H9 (cell line): ENCODE measurements around the gene SIGMAR1. TPM values are rescaled to one million over a fixed set of nuclear protein-coding genes. Genes with fewer than 3 reads are reported as not detected.

Source experiments
- DNase-seq: peaks from one replicate; pipeline ENCODE4 v3.0.0-alpha.2; 2017
- H2AFZ ChIP-seq: one replicate; pipeline ENCODE4 v1.6.1; 2013; ENCODE audit warnings: mild to moderate bottlenecking, low read length, control low read depth, moderate library complexity
- H2AK5ac ChIP-seq: 2 replicates; pipeline ENCODE4 v1.6.1; 2013; ENCODE audit warnings: low read length, control low read depth, mixed read lengths; ENCODE audit not compliant: insufficient read length
- H2BK120ac ChIP-seq: one replicate; pipeline ENCODE4 v1.6.1; 2013; ENCODE audit warnings: low read depth, mild to moderate bottlenecking, low read length, control low read depth, inconsistent platforms; ENCODE audit not compliant: poor library complexity, severe bottlenecking
- H2BK12ac ChIP-seq: 2 replicates; pipeline ENCODE4 v1.6.1; 2013; ENCODE audit warnings: low read length, control low read depth, mixed read lengths, low read depth; ENCODE audit not compliant: insufficient read length
- H2BK15ac ChIP-seq: 2 replicates; pipeline ENCODE4 v1.6.1; 2013; ENCODE audit warnings: low read depth, low read length, control low read depth
- H2BK20ac ChIP-seq: one replicate; pipeline ENCODE4 v1.6.1; 2013; ENCODE audit warnings: low read depth, mild to moderate bottlenecking, low read length, control low read depth, inconsistent platforms; ENCODE audit not compliant: poor library complexity, severe bottlenecking
- H2BK5ac ChIP-seq: 2 replicates; pipeline ENCODE4 v1.6.1; 2013; ENCODE audit warnings: low read length, control low read depth, mixed read lengths; ENCODE audit not compliant: insufficient read length
- H3K14ac ChIP-seq: 2 replicates; pipeline ENCODE4 v1.6.1; 2013; ENCODE audit warnings: low read length, control low read depth; ENCODE audit not compliant: insufficient read depth
- H3K18ac ChIP-seq: 2 replicates; pipeline ENCODE4 v1.6.1; 2013; ENCODE audit warnings: low read depth, mild to moderate bottlenecking, mixed read lengths, low read length, control low read depth; ENCODE audit not compliant: insufficient read length
- H3K23ac ChIP-seq: 2 replicates; pipeline ENCODE4 v1.6.1; 2013; ENCODE audit warnings: low read length, control low read depth, mixed read lengths, low read depth; ENCODE audit not compliant: insufficient read length
- H3K23me2 ChIP-seq: 2 replicates; pipeline ENCODE4 v1.6.1; 2013; ENCODE audit warnings: low read depth, mild to moderate bottlenecking, mixed read lengths, low read length, control low read depth; ENCODE audit not compliant: insufficient read length, poor library complexity, severe bottlenecking
- H3K27ac ChIP-seq: 2 replicates; pipeline ENCODE4 v1.5.1; 2013; ENCODE audit warnings: low read length, control low read depth, mixed read lengths, low read depth; ENCODE audit not compliant: insufficient read length
- H3K27me3 ChIP-seq: 2 replicates; pipeline ENCODE4 v1.6.1; 2013; ENCODE audit warnings: low read length, control low read depth, inconsistent platforms; ENCODE audit not compliant: insufficient read depth
- H3K4ac ChIP-seq: 2 replicates; pipeline ENCODE4 v1.6.1; 2013; ENCODE audit warnings: low read depth, mild to moderate bottlenecking, control low read depth, inconsistent platforms, low read length, moderate library complexity
- H3K4me1 ChIP-seq: 2 replicates; pipeline ENCODE4 v1.6.1; 2013; ENCODE audit warnings: low read length, control low read depth, inconsistent platforms; ENCODE audit not compliant: insufficient read depth
- H3K4me2 ChIP-seq: 2 replicates; pipeline ENCODE4 v1.6.1; 2013; ENCODE audit warnings: low read length, control low read depth, mixed read lengths; ENCODE audit not compliant: insufficient read length, insufficient read depth
- H3K56ac ChIP-seq: 2 replicates; pipeline ENCODE4 v1.6.1; 2013; ENCODE audit warnings: low read depth, mild to moderate bottlenecking, mixed read lengths, low read length, control low read depth; ENCODE audit not compliant: insufficient read length
- H3K79me1 ChIP-seq: 2 replicates; pipeline ENCODE4 v1.6.1; 2013; ENCODE audit warnings: low read depth, mild to moderate bottlenecking, moderate library complexity, low read length, control low read depth, inconsistent platforms; ENCODE audit not compliant: insufficient read depth, poor library complexity, severe bottlenecking
- H3K79me2 ChIP-seq: 2 replicates; pipeline ENCODE4 v1.6.1; 2013; ENCODE audit warnings: low read length, control low read depth, inconsistent platforms; ENCODE audit not compliant: insufficient read depth
- H3K9ac ChIP-seq: 2 replicates; pipeline ENCODE4 v1.6.1; 2013; ENCODE audit warnings: low read length, control low read depth, mixed read lengths; ENCODE audit not compliant: insufficient read length; ENCODE audit errors: extremely low read depth
- H3K9me3 ChIP-seq: one replicate; pipeline ENCODE4 v1.6.1; 2013; ENCODE audit warnings: low read depth, low read length, inconsistent platforms; ENCODE audit not compliant: control insufficient read depth
- H3T11ph ChIP-seq: one replicate; pipeline ENCODE4 v1.6.1; 2013; ENCODE audit warnings: mild to moderate bottlenecking, low read length, control low read depth, inconsistent platforms
- H4K20me1 ChIP-seq: one replicate; pipeline ENCODE4 v1.6.1; 2013; ENCODE audit not compliant: control insufficient read depth, insufficient read length, insufficient read depth
- H4K5ac ChIP-seq: 2 replicates; pipeline ENCODE4 v1.6.1; 2013; ENCODE audit warnings: low read depth, mild to moderate bottlenecking, mixed read lengths, low read length, control low read depth; ENCODE audit not compliant: insufficient read length
- H4K8ac ChIP-seq: replicated peaks from 2 replicates; pipeline ENCODE4 v1.6.1; 2013; ENCODE audit warnings: low read length, control low read depth, mixed read lengths, low read depth; ENCODE audit not compliant: insufficient read length
- H4K91ac ChIP-seq: 2 replicates; pipeline ENCODE4 v1.6.1; 2013; ENCODE audit warnings: low read depth, mild to moderate bottlenecking, moderate library complexity, mixed read lengths, low read length, control low read depth; ENCODE audit not compliant: insufficient read length
- H3K27ac Mint-ChIP-seq, 3 experiments: 2 replicates in 2 of 3; 3 replicates in 1 of 3; pipeline ENCODE4 v1.8.0; 2020 to 2021; ENCODE audit warnings: mixed read lengths in 3 of 3, mild to moderate bottlenecking in 1 of 3, moderate library complexity in 1 of 3
- H3K27me3 Mint-ChIP-seq: 2 replicates; pipeline ENCODE4 v1.8.0; 2021; ENCODE audit warnings: low read depth, mild to moderate bottlenecking, moderate library complexity, mixed read lengths
- H3K36me3 Mint-ChIP-seq, 3 experiments: 2 replicates in 2 of 3; 3 replicates in 1 of 3; pipeline ENCODE4 v1.8.0; 2020 to 2021; ENCODE audit warnings: low read depth in 3 of 3, mixed read lengths in 3 of 3; ENCODE audit not compliant: insufficient read depth in 1 of 3
- H3K4me1 Mint-ChIP-seq, 2 experiments: 2 replicates each; pipeline ENCODE4 v1.8.0; 2020; ENCODE audit warnings: mixed read lengths in 2 of 2
- H3K4me3 Mint-ChIP-seq, 2 experiments: 2 replicates in 1 of 2; 3 replicates in 1 of 2; pipeline ENCODE4 v1.8.0; 2020 to 2021; ENCODE audit warnings: mild to moderate bottlenecking in 2 of 2, mixed read lengths in 2 of 2, moderate library complexity in 1 of 2
- H3K9me3 Mint-ChIP-seq, 2 experiments: 2 replicates in 1 of 2; 3 replicates in 1 of 2; pipeline ENCODE4 v1.8.0; 2020; ENCODE audit warnings: mild to moderate bottlenecking in 2 of 2, mixed read lengths in 2 of 2, moderate library complexity in 1 of 2
- WGBS: extraction: QIAGEN DNeasy Blood & Tissue Kit; methylation state at CpG from one replicate; pipeline ENCODE4 v1.1.7; 2013; ENCODE audit warnings: missing lambda C conversion rate, low lambda C conversion rate, mixed read lengths; ENCODE audit not compliant: insufficient read length; ENCODE audit errors: extremely low coverage; 5-methylcytosine and 5-hydroxymethylcytosine counted together
- total RNA-seq: library from RNA; stranded (reverse); gene quantifications from 2 replicates; pipeline ENCODE4 v1.2.1, GENCODE V29; 2021
- TF ChIP-seq, protein P1 (sequence below): fragments of 200-600 bp; sonication (generic); conservative IDR thresholded peaks from 3 replicates; pipeline ENCODE4 v1.8.0; 2021; ENCODE audit warnings: antibody characterized with exemption, mild to moderate bottlenecking

SIGMAR1 gene
- total RNA-seq, 1 experiment from 2014 or later = 68.3 TPM

DNA sequence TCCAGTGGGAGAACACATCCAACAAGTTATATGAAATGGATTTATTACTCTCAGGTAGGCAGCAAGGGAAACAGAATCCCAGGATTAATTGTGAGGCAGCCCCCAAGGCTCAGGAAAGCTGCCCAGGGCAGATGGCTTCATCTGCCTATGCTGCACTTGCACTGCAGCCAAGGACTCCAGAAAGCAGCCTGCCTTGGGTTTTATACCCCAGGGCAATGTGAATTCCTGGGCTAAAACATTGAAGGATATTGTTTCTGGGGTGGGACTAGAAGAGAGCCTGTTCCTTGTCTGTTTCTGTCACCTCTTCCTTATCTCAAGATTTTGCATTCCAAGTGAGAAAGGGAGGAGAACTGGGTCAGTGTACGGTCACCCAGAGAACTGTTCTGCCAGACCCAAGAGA is 33.7 kb upstream of the SIGMAR1 start:
- no peaks in the 10 kb centered on the region for H3K9me3 ChIP-seq
- H4K8ac ChIP-seq = no peak overlapping the region
- no peak overlapping the region for H2BK12ac ChIP-seq
- no peaks in the 10 kb centered on the region for H3K79me2 ChIP-seq
- no peak overlapping the region for H3K56ac ChIP-seq
- no peak overlapping the region for H3K4me2 ChIP-seq
- no peak overlapping the region for H4K91ac ChIP-seq
- no peak overlapping the region; a peak in 1 of 7 replicates for H3K27ac Mint-ChIP-seq
- no peak overlapping the region for H3K18ac ChIP-seq
- H3T11ph ChIP-seq = no peak overlapping the region
- H3K27me3 ChIP-seq = no peaks in the 10 kb centered on the region
- H3K4me1 ChIP-seq = no peaks in the 10 kb centered on the region
- no peak overlapping the region for H3K4me3 Mint-ChIP-seq
- no peak overlapping the region for H4K5ac ChIP-seq
- no CpG with 5 or more reads among the region's 1 CpG for whole genome bisulfite sequencing
- no peak overlapping the region for H2AK5ac ChIP-seq
- H3K27me3 Mint-ChIP-seq = peaks cover 10% of the 10 kb centered on the region
- DNase-seq = no peak
- H3K9me3 Mint-ChIP-seq = peaks cover 10 to 13% of the 10 kb centered on the region in 2 experiments
- no peaks in the 10 kb centered on the region for H3K79me1 ChIP-seq
- TF ChIP-seq, protein P1, sequence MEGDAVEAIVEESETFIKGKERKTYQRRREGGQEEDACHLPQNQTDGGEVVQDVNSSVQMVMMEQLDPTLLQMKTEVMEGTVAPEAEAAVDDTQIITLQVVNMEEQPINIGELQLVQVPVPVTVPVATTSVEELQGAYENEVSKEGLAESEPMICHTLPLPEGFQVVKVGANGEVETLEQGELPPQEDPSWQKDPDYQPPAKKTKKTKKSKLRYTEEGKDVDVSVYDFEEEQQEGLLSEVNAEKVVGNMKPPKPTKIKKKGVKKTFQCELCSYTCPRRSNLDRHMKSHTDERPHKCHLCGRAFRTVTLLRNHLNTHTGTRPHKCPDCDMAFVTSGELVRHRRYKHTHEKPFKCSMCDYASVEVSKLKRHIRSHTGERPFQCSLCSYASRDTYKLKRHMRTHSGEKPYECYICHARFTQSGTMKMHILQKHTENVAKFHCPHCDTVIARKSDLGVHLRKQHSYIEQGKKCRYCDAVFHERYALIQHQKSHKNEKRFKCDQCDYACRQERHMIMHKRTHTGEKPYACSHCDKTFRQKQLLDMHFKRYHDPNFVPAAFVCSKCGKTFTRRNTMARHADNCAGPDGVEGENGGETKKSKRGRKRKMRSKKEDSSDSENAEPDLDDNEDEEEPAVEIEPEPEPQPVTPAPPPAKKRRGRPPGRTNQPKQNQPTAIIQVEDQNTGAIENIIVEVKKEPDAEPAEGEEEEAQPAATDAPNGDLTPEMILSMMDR = no peak
- peaks cover under 1% of the 10 kb centered on the region for H3K23me2 ChIP-seq
- H3K14ac ChIP-seq = no peak overlapping the region
- no peak overlapping the region for H2BK15ac ChIP-seq
- no peak overlapping the region for H2BK20ac ChIP-seq
- H3K9ac ChIP-seq = no peak overlapping the region
- no peak overlapping the region for H3K23ac ChIP-seq
- no peak overlapping the region for H3K4ac ChIP-seq
- no peak overlapping the region for H2BK5ac ChIP-seq
- no peak overlapping the region for H3K27ac ChIP-seq
- H2BK120ac ChIP-seq = no peak overlapping the region
- H3K36me3 Mint-ChIP-seq = peaks cover 24 to 27% (median 24%) of the 10 kb centered on the region in 3 experiments
- H3K4me1 Mint-ChIP-seq = peaks cover 5% of the 10 kb centered on the region in 2 experiments
- H4K20me1 ChIP-seq = no peaks in the 10 kb centered on the region
- no peak overlapping the region for H2AFZ ChIP-seq
